Trophoblast cell (in vitro differentiated cells and primary cell): Measurements from ENCODE around the gene KCNT1.

Experiments used
- DNase-seq, 2 donors: peaks; one replicate each; pipeline ENCODE4 v3.0.0-alpha.2; 2016
- H2AFZ ChIP-seq: 2 replicates; pipeline ENCODE4 v1.6.1; 2013; ENCODE audit warnings: low read length, moderate library complexity, mild to moderate bottlenecking; ENCODE audit not compliant: insufficient read depth, poor library complexity
- H2AK5ac ChIP-seq: 2 replicates; pipeline ENCODE4 v1.6.1; 2013; ENCODE audit warnings: mild to moderate bottlenecking, low read length
- H2BK120ac ChIP-seq: 2 replicates; pipeline ENCODE4 v1.6.1; 2013; ENCODE audit warnings: low read length, mild to moderate bottlenecking, moderate library complexity; ENCODE audit not compliant: insufficient read depth, poor library complexity
- H2BK12ac ChIP-seq: 2 replicates; pipeline ENCODE4 v1.6.1; 2013; ENCODE audit warnings: mild to moderate bottlenecking, low read length, moderate library complexity
- H2BK5ac ChIP-seq: 2 replicates; pipeline ENCODE4 v1.6.1; 2013; ENCODE audit warnings: low read length, low read depth, moderate library complexity, mild to moderate bottlenecking; ENCODE audit not compliant: poor library complexity
- H3K14ac ChIP-seq: 2 replicates; pipeline ENCODE4 v1.6.1; 2013; ENCODE audit warnings: mild to moderate bottlenecking, low read length
- H3K18ac ChIP-seq: 2 replicates; pipeline ENCODE4 v1.6.1; 2013; ENCODE audit warnings: mild to moderate bottlenecking, low read length
- H3K23ac ChIP-seq: 2 replicates; pipeline ENCODE4 v1.6.1; 2013; ENCODE audit warnings: low read length
- H3K27ac ChIP-seq: 2 replicates; pipeline ENCODE4 v1.5.1; 2013; ENCODE audit warnings: low read depth, mild to moderate bottlenecking, inconsistent platforms, low read length, moderate library complexity
- H3K27me3 ChIP-seq: 2 replicates; pipeline ENCODE4 v1.6.1; 2013; ENCODE audit warnings: inconsistent platforms, mild to moderate bottlenecking, low read length, moderate library complexity; ENCODE audit not compliant: insufficient read depth
- H3K36me3 ChIP-seq, 2 experiments: 1 replicate in 1 of 2; 2 replicates in 1 of 2; pipeline ENCODE4 v1.6.1; 2013; ENCODE audit warnings: low read length in 2 of 2, mild to moderate bottlenecking in 2 of 2, moderate library complexity in 1 of 2; ENCODE audit not compliant: insufficient read depth in 2 of 2, control insufficient read depth in 1 of 2
- H3K4ac ChIP-seq: 2 replicates; pipeline ENCODE4 v1.6.1; 2013; ENCODE audit warnings: low read depth, mild to moderate bottlenecking, low read length, moderate library complexity
- H3K4me1 ChIP-seq, 2 experiments: 1 replicate in 1 of 2; 2 replicates in 1 of 2; pipeline ENCODE4 v1.6.1; 2013; ENCODE audit warnings: low read length in 2 of 2, mild to moderate bottlenecking in 2 of 2, moderate library complexity in 1 of 2; ENCODE audit not compliant: insufficient read depth in 2 of 2, control insufficient read depth in 1 of 2
- H3K4me2 ChIP-seq: 2 replicates; pipeline ENCODE4 v1.6.1; 2013; ENCODE audit warnings: inconsistent platforms, mild to moderate bottlenecking, low read length, moderate library complexity
- H3K4me3 ChIP-seq: 2 replicates; pipeline ENCODE4 v1.5.1; 2013; ENCODE audit warnings: mild to moderate bottlenecking, low read depth, low read length, inconsistent platforms
- H3K79me1 ChIP-seq: one replicate; pipeline ENCODE4 v1.6.1; 2013; ENCODE audit warnings: low read length
- H3K79me2 ChIP-seq: 2 replicates; pipeline ENCODE4 v1.6.1; 2013; ENCODE audit warnings: low read length, mild to moderate bottlenecking; ENCODE audit not compliant: control insufficient read depth, insufficient read depth, poor library complexity
- H3K9ac ChIP-seq: 2 replicates; pipeline ENCODE4 v1.6.1; 2013; ENCODE audit warnings: mild to moderate bottlenecking, low read length
- H3K9me3 ChIP-seq: 2 replicates; pipeline ENCODE4 v1.6.1; 2013; ENCODE audit warnings: low read depth, mild to moderate bottlenecking, control low read depth, inconsistent platforms, low read length; ENCODE audit not compliant: insufficient read depth
- H4K12ac ChIP-seq: 2 replicates; pipeline ENCODE4 v1.6.1; 2013; ENCODE audit warnings: low read depth, mild to moderate bottlenecking, low read length, moderate library complexity
- H4K8ac ChIP-seq: 2 replicates; pipeline ENCODE4 v1.6.1; 2013; ENCODE audit warnings: low read depth, mild to moderate bottlenecking, low read length, moderate library complexity
- H4K91ac ChIP-seq: one replicate; pipeline ENCODE4 v1.6.1; 2013; ENCODE audit warnings: low read depth, mild to moderate bottlenecking, low read length, moderate library complexity
- WGBS: extraction: QIAGEN DNeasy Blood & Tissue Kit; methylation state at CpG from one replicate; pipeline ENCODE4 v1.1.7; 2013; ENCODE audit warnings: missing lambda C conversion rate; ENCODE audit not compliant: insufficient read length, insufficient coverage; ENCODE audit errors: extremely low coverage; 5-methylcytosine and 5-hydroxymethylcytosine counted together

KCNT1 gene

GRCh38 chr9:135707252-135708138, 5.5 kb downstream of the KCNT1 start:
- Histone ChIP-seq H2AFZ (no peak overlapping the region), H2AK5ac (no peak overlapping the region), H2BK120ac (no peak overlapping the region), H3K9me3 (peaks cover 6% of the 10 kb centered on the region), H3K4me2 (no peak overlapping the region), H2BK5ac (no peak overlapping the region), H3K14ac (no peak overlapping the region), H3K23ac (no peak overlapping the region), H3K27me3 (no peaks in the 10 kb centered on the region), H3K4ac (no peak overlapping the region), H3K79me1 (no peaks in the 10 kb centered on the region), H3K4me1 (no peaks in the 10 kb centered on the region), H4K91ac (no peak overlapping the region), H3K18ac (no peak overlapping the region), H3K9ac (no peak overlapping the region), H2BK12ac (no peak overlapping the region), H3K79me2 (no peaks in the 10 kb centered on the region), H4K8ac (no peak overlapping the region), H3K27ac (no peak overlapping the region), H3K36me3 (no peaks in the 10 kb centered on the region), H4K12ac (no peak overlapping the region), H3K4me3 (no peak overlapping the region)
- WGBS, result no CpG with 5 or more reads among the region's 23 CpGs
- DNase-seq, result no peak

- H2BK5ac ChIP-seq, result no peak overlapping the region
- no peak overlapping the region for H3K9ac ChIP-seq
- H4K12ac ChIP-seq, result no peak overlapping the region
- no peak overlapping the region for H3K4ac ChIP-seq
- no peak overlapping the region for H2BK12ac ChIP-seq
- H2AK5ac ChIP-seq, result no peak overlapping the region
- no peaks in the 10 kb centered on the region for H3K36me3 ChIP-seq
- no peak overlapping the region for H2BK120ac ChIP-seq
- no peaks in the 10 kb centered on the region for H3K79me2 ChIP-seq
- H3K27me3 ChIP-seq, result no peaks in the 10 kb centered on the region
- H4K8ac ChIP-seq, result no peak overlapping the region
- H3K18ac ChIP-seq, result no peak overlapping the region
- H3K14ac ChIP-seq, result no peak overlapping the region
- H3K23ac ChIP-seq, result no peak overlapping the region
- H3K27ac ChIP-seq, result no peak overlapping the region
- H3K4me3 ChIP-seq, result no peak overlapping the region
- no CpG with 5 or more reads among the region's 4 CpGs for WGBS
- peaks cover 6% of the 10 kb centered on the region for H3K9me3 ChIP-seq
- H3K4me2 ChIP-seq, result no peak overlapping the region
- H3K4me1 ChIP-seq, result no peaks in the 10 kb centered on the region
- no peak for DNase-seq
- H2AFZ ChIP-seq, result no peak overlapping the region
- H3K79me1 ChIP-seq, result no peaks in the 10 kb centered on the region
- no peak overlapping the region for H4K91ac ChIP-seq
Observed at GRCh38 chr9:135708164-135708563, 6.2 kb downstream of the KCNT1 start.

- no peak overlapping the region for H3K4me3 ChIP-seq
- no peak overlapping the region for H3K18ac ChIP-seq
- no peak overlapping the region for H3K9ac ChIP-seq
- no CpG with 5 or more reads among the region's 12 CpGs for WGBS
- no peaks in the 10 kb centered on the region for H3K36me3 ChIP-seq
- no peaks in the 10 kb centered on the region for H3K79me2 ChIP-seq
- no peak overlapping the region for H4K91ac ChIP-seq
- no peak overlapping the region for H3K4me2 ChIP-seq
- no peak overlapping the region for H2AFZ ChIP-seq
- no peak overlapping the region for H2AK5ac ChIP-seq
- no peak overlapping the region for H4K8ac ChIP-seq
- no peak overlapping the region for H2BK120ac ChIP-seq
- no peak overlapping the region for H4K12ac ChIP-seq
- H2BK5ac ChIP-seq, result no peak overlapping the region
- H2BK12ac ChIP-seq, result no peak overlapping the region
- H3K9me3 ChIP-seq, result peaks cover 4% of the 10 kb centered on the region
- no peak overlapping the region for H3K23ac ChIP-seq
- H3K27me3 ChIP-seq, result peaks cover 5% of the 10 kb centered on the region
- peaks cover 0 to 2% of the 10 kb centered on the region in 2 experiments for H3K4me1 ChIP-seq
- no peak overlapping the region for H3K27ac ChIP-seq
- no peak for DNase-seq
- H3K14ac ChIP-seq, result no peak overlapping the region
- H3K79me1 ChIP-seq, result no peaks in the 10 kb centered on the region
- H3K4ac ChIP-seq, result no peak overlapping the region
Observed at GRCh38 chr9:135711391-135711790, 9.4 kb downstream of the KCNT1 start.

- H3K23ac ChIP-seq, result no peak overlapping the region
- no peak overlapping the region for H2AFZ ChIP-seq
- WGBS, result no CpG with 5 or more reads among the region's 10 CpGs
Observed at GRCh38 chr9:135711881-135712280, 9.9 kb downstream of the KCNT1 start.

More at GRCh38 chr9:135711881-135712280, 9.9 kb downstream of the KCNT1 start:
- Histone ChIP-seq H2AK5ac (no peak overlapping the region), H3K18ac (no peak overlapping the region), H3K4me1 (peaks cover 0 to 2% of the 10 kb centered on the region in 2 experiments), H3K4ac (no peak overlapping the region), H4K12ac (no peak overlapping the region), H3K9ac (no peak overlapping the region), H3K79me2 (no peaks in the 10 kb centered on the region), H3K9me3 (peaks cover 4% of the 10 kb centered on the region), H4K8ac (no peak overlapping the region), H4K91ac (no peak overlapping the region), H3K27me3 (peaks cover 5% of the 10 kb centered on the region), H3K27ac (no peak overlapping the region), H2BK12ac (no peak overlapping the region), H3K4me3 (no peak overlapping the region), H3K36me3 (no peaks in the 10 kb centered on the region), H3K4me2 (no peak overlapping the region), H2BK5ac (no peak overlapping the region), H3K79me1 (no peaks in the 10 kb centered on the region), H3K14ac (no peak overlapping the region), H2BK120ac (no peak overlapping the region)
- DNase-seq, result no peak
